A673 (cell line): Measurements from ENCODE around the gene TMEM62. TPM values are rescaled to one million over a fixed set of nuclear protein-coding genes. Genes with fewer than 3 reads are reported as not detected.

Source experiments
- BruUV-seq: library from RNA; stranded (reverse); fragments of 400-500 nt; replicated peaks from 2 replicates; lab custom pipeline; 2021; lab: Mats Ljungman, UMichigan
- CTCF ChIA-PET: fragments of 300-600 bp; sonication (Branson Sonifier 250); formaldehyde crosslinking; loops from one replicate; lab custom pipeline; 2022; ENCODE audit warnings: antibody characterized with exemption; lab: Charles Lee
- POLR2A ChIA-PET: fragments of 300-600 bp; sonication (Branson Sonifier 250); formaldehyde crosslinking; loops from one replicate; lab custom pipeline; 2022; ENCODE audit warnings: antibody characterized with exemption; ENCODE audit not compliant: low non-redundant PET; lab: Charles Lee
- DNase-seq: peaks from one replicate; pipeline ENCODE4 v3.0.0-alpha.2; 2015; ENCODE audit warnings: low spot score
- H3K27ac ChIP-seq: fragments of 200-600 bp; sonication (generic); 2 replicates; pipeline ENCODE4 v1.5.1; 2016; ENCODE audit warnings: mixed run types, low read depth, mild to moderate bottlenecking, mixed read lengths, antibody characterized with exemption, low read length; ENCODE audit not compliant: poor library complexity, severe bottlenecking
- H3K27me3 ChIP-seq: fragments of 200-600 bp; sonication (generic); replicated peaks from 2 replicates; pipeline ENCODE4 v1.6.1; 2017; ENCODE audit warnings: mixed run types, low read depth, mild to moderate bottlenecking, mixed read lengths, antibody characterized with exemption, low read length; ENCODE audit not compliant: insufficient read depth, poor library complexity
- H3K36me3 ChIP-seq: fragments of 200-600 bp; sonication (generic); 2 replicates; pipeline ENCODE4 v1.6.1; 2016; ENCODE audit warnings: mixed run types, mild to moderate bottlenecking, mixed read lengths, antibody characterized with exemption, low read length; ENCODE audit not compliant: insufficient read depth, poor library complexity, severe bottlenecking
- H3K4me1 ChIP-seq: fragments of 200-600 bp; sonication (generic); 2 replicates; pipeline ENCODE4 v1.6.1; 2017; ENCODE audit warnings: mixed run types, mild to moderate bottlenecking, mixed read lengths, antibody characterized with exemption, low read length; ENCODE audit not compliant: insufficient read depth, poor library complexity, severe bottlenecking
- H3K4me3 ChIP-seq: fragments of 200-600 bp; sonication (generic); 2 replicates; pipeline ENCODE4 v1.5.1; 2016; ENCODE audit warnings: low read depth, mixed run types, mild to moderate bottlenecking, mixed read lengths, low read length; ENCODE audit not compliant: poor library complexity, severe bottlenecking
- H3K9me3 ChIP-seq: fragments of 200-600 bp; sonication (generic); 2 replicates; pipeline ENCODE4 v1.6.1; 2016; ENCODE audit warnings: mixed run types, low read depth, mild to moderate bottlenecking, mixed read lengths, antibody characterized with exemption, low read length; ENCODE audit not compliant: poor library complexity, severe bottlenecking
- EZH2 ChIP-seq: fragments of 200-600 bp; sonication (generic); IDR thresholded peaks from 2 replicates; pipeline ENCODE4 v1.6.1; 2017; ENCODE audit warnings: borderline replicate concordance, low read depth, mild to moderate bottlenecking, mixed read lengths, antibody characterized with exemption, low read length; ENCODE audit not compliant: poor library complexity, severe bottlenecking
- intact Hi-C: fragments of 100-400 bp; cut with micrococcal nuclease; formaldehyde crosslinking; loops from one replicate; pipeline ENCODE4 v1.10.0; 2022; ENCODE audit not compliant: unreplicated experiment
- total RNA-seq: library from RNA; stranded (reverse); gene quantifications from 2 replicates; pipeline ENCODE4 v1.2.3, GENCODE V29; 2021
- TF ChIP-seq, protein P1 (sequence below): fragments of 300-800, 200-600 bp; sonication (generic); conservative IDR thresholded peaks from 2 replicates; pipeline ENCODE4 v1.5.1; 2017; ENCODE audit warnings: low read depth, mild to moderate bottlenecking, antibody characterized with exemption, low read length, moderate library complexity, mixed read lengths

Gene TMEM62
- total RNA-seq, 1 experiment from 2014 or later: 5.4 TPM

DNA sequence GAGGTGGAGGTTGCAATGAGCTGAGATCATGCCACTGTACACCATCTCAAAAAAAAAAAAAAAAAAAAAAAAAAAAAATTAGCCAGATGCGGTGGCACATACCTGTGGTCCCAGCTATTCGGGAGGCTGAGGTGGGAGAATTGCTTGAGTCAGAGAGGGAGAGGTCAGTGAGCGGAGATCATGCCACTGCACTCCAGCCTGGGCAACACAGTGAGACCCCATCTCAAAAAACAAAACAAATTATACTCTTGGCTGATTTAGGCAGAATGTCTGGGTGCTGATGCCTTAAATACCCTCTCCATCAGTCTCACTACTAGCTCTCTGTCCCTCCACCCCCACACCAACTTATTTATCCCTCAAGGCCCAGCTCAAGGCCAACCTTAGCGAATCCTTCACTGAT, 41.5 kb upstream of the TMEM62 start:
- intact Hi-C loops: no loop called here
- Histone ChIP-seq H3K9me3 (no peaks in the 10 kb centered on the region), H3K36me3 (no peaks in the 10 kb centered on the region), H3K27ac (no peak overlapping the region), H3K4me3 (no peak overlapping the region), H3K4me1 (no peaks in the 10 kb centered on the region), H3K27me3 (no peaks in the 10 kb centered on the region)
- BruUV-seq: no TSS peak
- ChIA-PET POLR2A (no interaction called here), CTCF (no interaction called here)
- TF ChIP-seq EZH2: no peak
- TF ChIP-seq, protein P1, sequence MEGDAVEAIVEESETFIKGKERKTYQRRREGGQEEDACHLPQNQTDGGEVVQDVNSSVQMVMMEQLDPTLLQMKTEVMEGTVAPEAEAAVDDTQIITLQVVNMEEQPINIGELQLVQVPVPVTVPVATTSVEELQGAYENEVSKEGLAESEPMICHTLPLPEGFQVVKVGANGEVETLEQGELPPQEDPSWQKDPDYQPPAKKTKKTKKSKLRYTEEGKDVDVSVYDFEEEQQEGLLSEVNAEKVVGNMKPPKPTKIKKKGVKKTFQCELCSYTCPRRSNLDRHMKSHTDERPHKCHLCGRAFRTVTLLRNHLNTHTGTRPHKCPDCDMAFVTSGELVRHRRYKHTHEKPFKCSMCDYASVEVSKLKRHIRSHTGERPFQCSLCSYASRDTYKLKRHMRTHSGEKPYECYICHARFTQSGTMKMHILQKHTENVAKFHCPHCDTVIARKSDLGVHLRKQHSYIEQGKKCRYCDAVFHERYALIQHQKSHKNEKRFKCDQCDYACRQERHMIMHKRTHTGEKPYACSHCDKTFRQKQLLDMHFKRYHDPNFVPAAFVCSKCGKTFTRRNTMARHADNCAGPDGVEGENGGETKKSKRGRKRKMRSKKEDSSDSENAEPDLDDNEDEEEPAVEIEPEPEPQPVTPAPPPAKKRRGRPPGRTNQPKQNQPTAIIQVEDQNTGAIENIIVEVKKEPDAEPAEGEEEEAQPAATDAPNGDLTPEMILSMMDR: no peak
- DNase-seq: no peak

DNA sequence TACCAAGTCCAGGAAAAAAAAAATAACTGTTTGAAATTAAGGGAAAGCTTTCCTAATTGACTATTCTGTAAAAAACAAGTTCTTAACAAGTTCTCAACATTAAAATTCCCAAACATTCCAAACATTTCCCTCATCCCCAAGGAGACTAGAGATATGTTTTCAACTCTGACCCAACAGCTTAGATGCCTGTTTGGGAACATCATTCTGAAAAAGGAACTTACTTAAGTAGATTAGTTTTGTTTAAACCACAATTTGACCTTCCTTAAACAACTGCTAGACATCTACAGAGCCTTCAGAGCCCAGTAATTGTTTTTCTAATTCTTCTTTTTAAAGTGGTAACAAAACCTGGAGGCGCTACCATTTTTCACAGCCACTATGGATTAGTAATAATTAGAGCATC, 40.4 kb upstream of the TMEM62 start:
- CTCF ChIA-PET: no interaction called here
- DNase-seq: no peak
- H3K4me1 ChIP-seq: no peaks in the 10 kb centered on the region
- H3K36me3 ChIP-seq: peaks cover 3% of the 10 kb centered on the region
- H3K27me3 ChIP-seq: no peaks in the 10 kb centered on the region
- no peak for TF ChIP-seq EZH2
- TF ChIP-seq, protein P1: no peak
- intact Hi-C loops: no loop called here
- no peaks in the 10 kb centered on the region for H3K9me3 ChIP-seq
- no TSS peak for BruUV-seq
- H3K27ac ChIP-seq: no peak overlapping the region
- no peak overlapping the region for H3K4me3 ChIP-seq
- POLR2A ChIA-PET: no interaction called here

DNA sequence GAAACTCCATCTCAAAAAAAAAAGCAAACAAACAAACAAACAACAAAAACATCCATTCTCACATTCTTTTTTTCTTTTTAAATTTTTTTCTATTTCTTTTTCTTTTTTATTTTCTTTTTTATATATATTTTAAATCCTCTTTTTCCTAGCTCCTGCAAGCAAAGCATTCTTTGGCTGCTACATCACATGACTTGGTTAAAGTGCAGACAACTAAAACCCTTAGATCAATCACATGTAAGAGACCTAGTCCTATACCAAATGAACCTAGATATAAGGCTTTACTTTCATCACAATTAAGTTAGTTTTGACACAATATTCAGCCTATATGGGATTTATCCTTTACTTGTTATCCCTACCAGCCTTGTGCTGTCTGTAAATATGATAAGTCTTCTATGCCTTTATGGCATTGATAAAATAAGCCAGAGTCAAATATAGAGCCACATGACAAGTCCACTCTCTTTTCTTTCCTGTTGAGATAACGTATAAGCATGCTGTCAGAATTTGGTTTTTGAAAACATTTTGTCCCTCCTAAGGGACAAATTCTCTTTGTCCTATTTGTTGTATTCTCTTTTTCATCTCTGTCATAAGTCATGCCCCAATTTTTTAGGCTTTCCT, 38.9 kb upstream of the TMEM62 start:
- H3K27me3 ChIP-seq: no peaks in the 10 kb centered on the region
- BruUV-seq: no TSS peak
- H3K27ac ChIP-seq: no peak overlapping the region
- intact Hi-C loops: no loop called here
- H3K36me3 ChIP-seq: peaks cover 5% of the 10 kb centered on the region
- ChIA-PET CTCF (no interaction called here), POLR2A (no interaction called here)
- no peak for TF ChIP-seq EZH2
- TF ChIP-seq, protein P1: no peak
- H3K4me1 ChIP-seq: no peaks in the 10 kb centered on the region
- DNase-seq: no peak
- no peak overlapping the region for H3K4me3 ChIP-seq
- no peaks in the 10 kb centered on the region for H3K9me3 ChIP-seq
